Keratinocyte (primary cell): ENCODE data around the gene LIN9. TPM values are rescaled to one million over a fixed set of nuclear protein-coding genes. Genes with fewer than 3 reads are reported as not detected.

Source experiments
- DNase-seq: peaks from one replicate; pipeline ENCODE4 v3.0.0-alpha.2; 2011; ENCODE audit warnings: low read depth, missing footprints, low spot score
- FAIRE-seq: peaks from 2 replicates; lab custom pipeline; 2011; peaks lifted over from hg19 to GRCh38; lab: Jason Lieb, UNC
- H2AFZ ChIP-seq: 2 replicates; pipeline ENCODE4 v1.6.0; 2012; ENCODE audit warnings: low read length, control low read depth, inconsistent platforms; ENCODE audit not compliant: control insufficient read depth
- H3K27ac ChIP-seq: 2 replicates; pipeline ENCODE4 v1.5.1; 2011; ENCODE audit warnings: low read length; ENCODE audit not compliant: control insufficient read depth, insufficient read depth
- H3K27me3 ChIP-seq: 3 replicates; pipeline ENCODE4 v1.6.0; 2011; ENCODE audit warnings: low read length; ENCODE audit not compliant: control insufficient read depth, insufficient read depth; ENCODE audit errors: extremely low read depth
- H3K36me3 ChIP-seq, 2 experiments: 2 replicates in 1 of 2; 3 replicates in 1 of 2; pipeline ENCODE4 v1.5.1; 2011; ENCODE audit warnings: low read length in 2 of 2, mild to moderate bottlenecking in 1 of 2; ENCODE audit not compliant: control insufficient read depth in 2 of 2, insufficient read depth in 2 of 2; ENCODE audit errors: extremely low read depth in 1 of 2
- H3K4me1 ChIP-seq: 3 replicates; pipeline ENCODE4 v1.5.1; 2011; ENCODE audit warnings: low read length; ENCODE audit not compliant: control insufficient read depth, insufficient read depth; ENCODE audit errors: extremely low read depth
- H3K4me2 ChIP-seq: 3 replicates; pipeline ENCODE4 v1.6.0; 2011; ENCODE audit warnings: low read depth, low read length; ENCODE audit not compliant: control insufficient read depth, insufficient read depth; ENCODE audit errors: extremely low read depth
- H3K4me3 ChIP-seq, 3 experiments: fragments of 200-600 bp in 1 of 3; sonication (generic) in 1 of 3; 2 replicates in 2 of 3; 3 replicates in 1 of 3; pipeline ENCODE4 v1.5.1; 2011 to 2016; ENCODE audit warnings: low read length in 3 of 3, mild to moderate bottlenecking in 3 of 3, control low read depth in 2 of 3, inconsistent platforms in 1 of 3, low read depth in 1 of 3, mixed read lengths in 1 of 3, mixed run types in 1 of 3, moderate library complexity in 1 of 3; ENCODE audit not compliant: control insufficient read depth in 2 of 3, insufficient read depth in 2 of 3; ENCODE audit errors: extremely low read depth in 1 of 3
- H3K79me2 ChIP-seq: 2 replicates; pipeline ENCODE4 v1.6.0; 2012; ENCODE audit warnings: low read length; ENCODE audit not compliant: control insufficient read depth, insufficient read depth
- H3K9ac ChIP-seq: 3 replicates; pipeline ENCODE4 v1.6.0; 2011; ENCODE audit warnings: low read length; ENCODE audit not compliant: control insufficient read depth, insufficient read depth; ENCODE audit errors: extremely low read depth
- H3K9me1 ChIP-seq: 3 replicates; pipeline ENCODE4 v1.6.0; 2011; ENCODE audit warnings: low read length; ENCODE audit not compliant: control insufficient read depth, insufficient read depth; ENCODE audit errors: extremely low read depth
- H3K9me3 ChIP-seq: 2 replicates; pipeline ENCODE4 v1.5.1; 2012; ENCODE audit warnings: low read depth, low read length; ENCODE audit not compliant: control insufficient read depth
- H4K20me1 ChIP-seq: 3 replicates; pipeline ENCODE4 v1.6.0; 2011; ENCODE audit warnings: low read length; ENCODE audit not compliant: control insufficient read depth, insufficient read depth; ENCODE audit errors: extremely low read depth
- CTCF ChIP-seq, 3 experiments: IDR thresholded peaks in 1 of 3; conservative IDR thresholded peaks in 1 of 3; optimal IDR thresholded peaks in 1 of 3; 2 replicates in 2 of 3; 3 replicates in 1 of 3; pipeline versions ENCODE3 to v1.5.1; 2011; ENCODE audit warnings: low read length in 3 of 3, mild to moderate bottlenecking in 3 of 3, moderate library complexity in 2 of 3, control low read depth in 1 of 3, inconsistent platforms in 1 of 3; ENCODE audit not compliant: insufficient read depth in 2 of 3; ENCODE audit errors: extremely low read depth in 1 of 3
- EZH2 ChIP-seq: IDR thresholded peaks from one replicate; pipeline ENCODE4 v1.6.1; 2012; ENCODE audit warnings: inconsistent platforms, mild to moderate bottlenecking, low read length, moderate library complexity
- dilution Hi-C: fragments of 300-500 bp; cut with MboI; formaldehyde crosslinking; loops from one replicate; pipeline ENCODE4 v1.7.0; 2020; ENCODE audit warnings: low sequenced_read_pairs; ENCODE audit not compliant: extremely low pct_ligation_motif_present
- polyA plus RNA-seq, 5 experiments: library from polyadenylated mRNA; depleted of rRNA in 3 of 5; stranded (reverse) in 3 of 5; stranded (forward) in 1 of 5; unstranded in 1 of 5; fragments of >200 nt; gene quantifications; 1 replicate in 1 of 5; 2 replicates in 3 of 5; 3 replicates in 1 of 5; pipeline versions ENCODE4 v1.2.1 to v1.2.3, GENCODE V29; 2011 to 2012; ENCODE audit warnings: missing spikeins in 2 of 5, low read depth in 1 of 5, low replicate concordance in 1 of 5

Gene LIN9
- polyA plus RNA-seq, 1 donor (not counting 4 experiments of a cell fraction or from before 2014, with no cell fraction given) = 5.6 TPM

DNA sequence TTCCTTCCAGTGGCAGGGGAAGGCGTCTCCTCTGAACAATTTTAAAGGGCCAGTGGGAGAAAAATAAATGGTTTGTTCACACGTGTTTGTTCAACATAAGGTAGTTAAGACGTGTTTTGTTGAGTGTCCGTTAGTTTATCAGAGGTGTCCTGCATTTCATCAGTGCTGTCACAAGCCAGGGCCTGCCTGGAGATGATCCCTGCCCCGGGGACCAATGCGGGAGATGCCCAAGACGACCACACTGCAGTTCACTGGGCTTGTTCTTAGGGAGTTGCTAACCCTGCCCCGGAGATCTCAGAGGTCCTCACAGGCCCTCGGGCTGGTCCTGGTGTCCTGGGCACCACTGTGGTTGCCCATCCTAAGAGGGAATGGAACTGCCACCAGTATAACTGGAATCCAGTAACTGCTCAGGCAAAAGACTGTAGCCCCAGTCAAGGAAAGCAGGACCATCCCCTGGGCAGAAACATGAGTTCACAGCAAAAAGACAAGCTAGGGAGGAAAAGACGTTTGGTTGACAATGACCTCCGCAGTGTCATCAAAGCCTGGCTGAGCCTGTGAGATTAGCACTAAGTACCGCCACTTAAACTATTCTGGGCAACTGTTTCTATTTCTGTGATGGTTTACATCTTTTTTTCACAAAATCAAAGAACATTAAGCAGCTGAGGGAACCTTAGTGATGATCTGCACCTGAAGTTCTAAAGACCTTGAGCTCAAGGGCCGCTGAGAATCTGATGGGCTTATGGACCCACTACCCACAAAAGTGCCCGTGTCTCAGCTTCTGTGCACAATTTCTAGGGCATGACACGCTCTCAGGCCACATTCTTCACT, 44.9 kb upstream of the LIN9 start:
- dilution Hi-C loops = no loop called here
- Histone ChIP-seq H3K9ac (no peak overlapping the region), H4K20me1 (no peaks in the 10 kb centered on the region), H3K9me3 (no peaks in the 10 kb centered on the region), H3K4me1 (no peaks in the 10 kb centered on the region), H3K27me3 (no peaks in the 10 kb centered on the region), H3K79me2 (no peaks in the 10 kb centered on the region), H3K4me3 (no peak overlapping the region), H3K27ac (no peak overlapping the region), H3K36me3 (no peaks in the 10 kb centered on the region), H3K4me2 (no peak overlapping the region), H2AFZ (no peak overlapping the region), H3K9me1 (no peaks in the 10 kb centered on the region)
- no peak for TF ChIP-seq EZH2
- no peak for TF ChIP-seq CTCF (optimal IDR thresholded peaks at IDR 0.05 in 1 of 3, IDR thresholded peaks at IDR 0.05 in 1 of 3, conservative IDR thresholded peaks at IDR 0.05 in 1 of 3; ENCODE audit: extremely low read depth in 1 of 3, insufficient read depth in 2 of 3, low read length in 3 of 3)
- DNase-seq = no peak
- FAIRE-seq = no peak

GRCh38 chr1:226351709-226352108, 42.7 kb upstream of the LIN9 start:
- Histone ChIP-seq H3K79me2 (no peaks in the 10 kb centered on the region), H2AFZ (no peak overlapping the region), H3K9me3 (no peaks in the 10 kb centered on the region), H3K4me3 (no peak overlapping the region), H3K9ac (no peak overlapping the region), H3K27me3 (no peaks in the 10 kb centered on the region), H4K20me1 (no peaks in the 10 kb centered on the region), H3K4me1 (no peaks in the 10 kb centered on the region), H3K27ac (no peak overlapping the region), H3K4me2 (no peak overlapping the region), H3K36me3 (no peaks in the 10 kb centered on the region), H3K9me1 (no peaks in the 10 kb centered on the region)
- DNase-seq = no peak
- dilution Hi-C loops = no loop called here
- TF ChIP-seq CTCF (optimal IDR thresholded peaks at IDR 0.05 in 1 of 3, IDR thresholded peaks at IDR 0.05 in 1 of 3, conservative IDR thresholded peaks at IDR 0.05 in 1 of 3; ENCODE audit: extremely low read depth in 1 of 3, insufficient read depth in 2 of 3, low read length in 3 of 3) (no peak), EZH2 (no peak)
- FAIRE-seq = no peak
